Fibroblast of lung (primary cell): ENCODE data around the gene SYT8.

Experiments used
- CTCF ChIP-seq, 2 donors: IDR thresholded peaks in 1 of 2; conservative IDR thresholded peaks in 1 of 2; 1 replicate in 1 of 2; 2 replicates in 1 of 2; pipeline ENCODE4 v1.5.1; 2011 to 2012; ENCODE audit warnings: low read length in 2 of 2, control low read depth in 1 of 2, inconsistent platforms in 1 of 2, low read depth in 1 of 2, mild to moderate bottlenecking in 1 of 2
- EZH2 ChIP-seq: IDR thresholded peaks from 2 replicates; pipeline ENCODE4 v1.5.1; 2012; ENCODE audit warnings: low read length, control low read depth, mild to moderate bottlenecking; ENCODE audit errors: missing control alignments

GRCh38 chr11:1843796-1844195, 9.0 kb downstream of the SYT8 start:
- no peak for TF ChIP-seq CTCF (conservative IDR thresholded peaks at IDR 0.05 in 1 of 2, IDR thresholded peaks at IDR 0.05 in 1 of 2; ENCODE audit: low read depth in 1 of 2, low read length in 2 of 2)
- TF ChIP-seq EZH2, result no peak
